ENCODE results near the gene CYLD. TPM values are rescaled to one million over a fixed set of nuclear protein-coding genes. Genes with fewer than 3 reads are reported as not detected.

Gene CYLD
- total RNA-seq, 1 experiment from 2014 or later = 12.5 TPM

DNA sequence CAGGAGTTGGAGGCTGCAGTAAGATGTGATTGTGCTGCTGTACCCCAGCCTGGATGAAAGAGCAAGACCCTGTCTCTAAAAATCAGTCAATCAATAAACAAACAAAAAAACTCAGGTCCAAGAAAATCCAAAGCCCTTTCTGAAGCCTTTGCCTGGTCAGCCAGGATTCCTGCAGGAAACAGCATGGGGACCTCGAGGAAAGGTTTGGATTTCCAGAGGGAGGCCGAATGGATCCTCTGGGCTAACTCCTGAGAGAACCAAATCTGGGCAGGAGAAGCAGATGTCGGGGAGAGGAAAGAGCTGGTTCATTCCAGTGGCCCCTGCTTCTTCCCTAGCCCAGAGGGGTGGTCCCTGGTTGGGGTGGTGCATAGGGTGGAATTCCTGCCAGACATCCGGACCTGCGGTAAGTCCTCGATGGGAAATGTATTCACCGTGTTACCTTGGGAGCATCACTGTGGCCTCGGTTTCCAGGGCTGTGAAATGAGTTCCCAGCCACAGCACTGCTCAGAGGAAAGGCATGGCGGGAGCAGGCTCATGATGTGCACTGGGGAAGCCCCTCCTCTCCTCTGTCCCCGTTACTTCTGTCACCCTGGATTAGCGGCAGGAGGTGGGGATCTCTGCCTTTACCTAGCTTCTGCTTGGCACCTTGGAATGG is 75.1 kb downstream of the CYLD start:
- no peaks in the 10 kb centered on the region for H3K79me2 ChIP-seq (ENCODE audit: insufficient read depth, low read length)
- no peak overlapping the region for H2BK20ac ChIP-seq (ENCODE audit: low read depth, low read length, poor library complexity, severe bottlenecking)
- Mint-ChIP-seq H3K4me3 (no peak overlapping the region), H3K27me3 (ENCODE audit: low read depth) (no peaks in the 10 kb centered on the region; the same call in 1 of the 2 replicates), H3K27ac (no peak overlapping the region), H3K9me3 (no peaks in the 10 kb centered on the region), H3K4me1 (peaks cover 2 to 3% of the 10 kb centered on the region in 2 experiments; a peak in 1 of 4 replicates), H3K36me3 (ENCODE audit: insufficient read depth in 1 of 3, low read depth in 3 of 3) (no peaks in the 10 kb centered on the region)
- H2AK5ac ChIP-seq (ENCODE audit: insufficient read length, low read length) = no peak overlapping the region
- no peak overlapping the region for H2AFZ ChIP-seq (ENCODE audit: low read length)
- no peaks in the 10 kb centered on the region for H3K4me1 ChIP-seq (ENCODE audit: insufficient read depth, low read length)
- H3T11ph ChIP-seq (ENCODE audit: low read length) = no peak overlapping the region
- no peak overlapping the region for H3K4ac ChIP-seq (ENCODE audit: low read depth, low read length)
- no peak overlapping the region for H4K91ac ChIP-seq (ENCODE audit: insufficient read length, low read depth, low read length)
- WGBS (ENCODE audit: extremely low coverage, insufficient read length, low lambda C conversion rate) = no CpG with 5 or more reads among the region's 11 CpGs
- H3K23me2 ChIP-seq (ENCODE audit: insufficient read length, low read depth, low read length, poor library complexity, severe bottlenecking) = no peaks in the 10 kb centered on the region
- H3K79me1 ChIP-seq (ENCODE audit: insufficient read depth, low read depth, low read length, poor library complexity, severe bottlenecking) = no peaks in the 10 kb centered on the region
- H2BK5ac ChIP-seq (ENCODE audit: insufficient read length, low read length) = no peak overlapping the region
- no peak overlapping the region for H3K9ac ChIP-seq (ENCODE audit: extremely low read depth, insufficient read length, low read length)
- no peak overlapping the region for H4K5ac ChIP-seq (ENCODE audit: insufficient read length, low read depth, low read length)
- no peak overlapping the region for H2BK12ac ChIP-seq (ENCODE audit: insufficient read length, low read depth, low read length)
- H4K8ac ChIP-seq (replicated peaks; ENCODE audit: insufficient read length, low read depth, low read length) = no peak overlapping the region
- H3K27me3 ChIP-seq (ENCODE audit: insufficient read depth, low read length) = no peaks in the 10 kb centered on the region
- no peak overlapping the region for H3K14ac ChIP-seq (ENCODE audit: insufficient read depth, low read length)
- DNase-seq = no peak
- H2BK120ac ChIP-seq (ENCODE audit: low read depth, low read length, poor library complexity, severe bottlenecking) = no peak overlapping the region
- H3K27ac ChIP-seq (ENCODE audit: insufficient read length, low read depth, low read length) = no peak overlapping the region
- TF ChIP-seq, protein P1, sequence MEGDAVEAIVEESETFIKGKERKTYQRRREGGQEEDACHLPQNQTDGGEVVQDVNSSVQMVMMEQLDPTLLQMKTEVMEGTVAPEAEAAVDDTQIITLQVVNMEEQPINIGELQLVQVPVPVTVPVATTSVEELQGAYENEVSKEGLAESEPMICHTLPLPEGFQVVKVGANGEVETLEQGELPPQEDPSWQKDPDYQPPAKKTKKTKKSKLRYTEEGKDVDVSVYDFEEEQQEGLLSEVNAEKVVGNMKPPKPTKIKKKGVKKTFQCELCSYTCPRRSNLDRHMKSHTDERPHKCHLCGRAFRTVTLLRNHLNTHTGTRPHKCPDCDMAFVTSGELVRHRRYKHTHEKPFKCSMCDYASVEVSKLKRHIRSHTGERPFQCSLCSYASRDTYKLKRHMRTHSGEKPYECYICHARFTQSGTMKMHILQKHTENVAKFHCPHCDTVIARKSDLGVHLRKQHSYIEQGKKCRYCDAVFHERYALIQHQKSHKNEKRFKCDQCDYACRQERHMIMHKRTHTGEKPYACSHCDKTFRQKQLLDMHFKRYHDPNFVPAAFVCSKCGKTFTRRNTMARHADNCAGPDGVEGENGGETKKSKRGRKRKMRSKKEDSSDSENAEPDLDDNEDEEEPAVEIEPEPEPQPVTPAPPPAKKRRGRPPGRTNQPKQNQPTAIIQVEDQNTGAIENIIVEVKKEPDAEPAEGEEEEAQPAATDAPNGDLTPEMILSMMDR (conservative IDR thresholded peaks at IDR 0.05) = no peak
- H3K9me3 ChIP-seq (ENCODE audit: control insufficient read depth, low read depth, low read length) = no peaks in the 10 kb centered on the region
- H2BK15ac ChIP-seq (ENCODE audit: low read depth, low read length) = no peak overlapping the region
- no peak overlapping the region for H3K56ac ChIP-seq (ENCODE audit: insufficient read length, low read depth, low read length)
- no peaks in the 10 kb centered on the region for H4K20me1 ChIP-seq (ENCODE audit: control insufficient read depth, insufficient read depth, insufficient read length)
- no peak overlapping the region for H3K23ac ChIP-seq (ENCODE audit: insufficient read length, low read depth, low read length)
- no peak overlapping the region for H3K4me2 ChIP-seq (ENCODE audit: insufficient read depth, insufficient read length, low read length)
- no peak overlapping the region for H3K18ac ChIP-seq (ENCODE audit: insufficient read length, low read depth, low read length)

All from H9 (cell line).